ENCODE measurements around the gene KDM3A. TPM values are rescaled to one million over a fixed set of nuclear protein-coding genes. Genes with fewer than 3 reads are reported as not detected.
A peak's percentile ranks its signal among the peaks of the same experiment; 100 is the strongest.

KDM3A gene
- total and polyA plus RNA-seq, 2 of the 8 experiments (the other 6 are each of a cell fraction or from before 2014, with no cell fraction given), result 15.8 to 29.2 TPM

DNA sequence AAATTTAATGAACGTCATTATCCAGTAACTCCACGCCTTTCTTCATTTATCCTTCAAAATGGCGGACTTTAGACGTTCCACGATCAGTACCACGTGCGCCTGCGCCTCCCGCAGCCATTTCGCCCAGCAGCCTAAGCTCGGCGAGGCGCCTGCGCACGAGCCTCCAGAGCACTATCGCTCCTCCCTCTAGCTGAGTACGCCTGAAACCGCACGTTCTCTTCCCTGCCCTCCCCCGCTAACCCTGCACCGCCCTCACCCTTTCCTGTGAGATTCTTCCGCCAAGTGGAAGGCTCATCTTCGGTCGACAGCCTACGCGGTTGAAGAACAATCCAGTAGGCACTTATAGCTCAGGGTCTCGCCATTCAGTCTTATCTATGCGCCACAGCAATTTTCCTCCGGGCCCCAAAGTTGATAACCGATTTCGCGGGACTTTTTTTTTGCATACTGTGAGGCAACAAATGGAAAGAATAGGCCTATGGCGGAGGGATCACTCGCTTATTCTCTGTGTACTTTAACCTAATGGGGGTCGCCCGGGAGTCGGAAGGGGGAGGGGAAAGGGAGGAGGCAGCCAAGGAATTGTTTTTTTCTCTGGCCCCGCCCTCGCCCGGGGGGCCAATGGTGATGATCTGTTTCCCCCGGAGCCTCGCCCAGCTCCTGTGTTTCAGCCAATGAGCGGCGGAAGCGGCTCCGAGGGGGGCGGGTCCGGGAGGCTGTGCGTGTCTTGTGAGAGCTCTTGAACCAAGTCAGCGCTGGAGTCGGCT, at the start of gene KDM3A (continued):
- TF ChIP-seq POLR2A (IDR thresholded peaks at IDR 0.05; ENCODE audit: control extremely low read depth in 1 of 2, low read depth in 2 of 2, low read length in 2 of 2) (peak in 1 of 2 experiments; percentile 73; a peak in 2 of 3 replicates), CHD2 (IDR thresholded peaks at IDR 0.05; ENCODE audit: low read length) (peak; percentile 89), JUN (IDR thresholded peaks at IDR 0.05; ENCODE audit: low read depth, low read length) (no peak), SAP30 (IDR thresholded peaks at IDR 0.05; ENCODE audit: insufficient read depth, insufficient replicate concordance, low read length) (no peak), BRCA1 (IDR thresholded peaks at IDR 0.05; ENCODE audit: low read depth, low read length) (no peak)
- TF ChIP-seq, protein P1, sequence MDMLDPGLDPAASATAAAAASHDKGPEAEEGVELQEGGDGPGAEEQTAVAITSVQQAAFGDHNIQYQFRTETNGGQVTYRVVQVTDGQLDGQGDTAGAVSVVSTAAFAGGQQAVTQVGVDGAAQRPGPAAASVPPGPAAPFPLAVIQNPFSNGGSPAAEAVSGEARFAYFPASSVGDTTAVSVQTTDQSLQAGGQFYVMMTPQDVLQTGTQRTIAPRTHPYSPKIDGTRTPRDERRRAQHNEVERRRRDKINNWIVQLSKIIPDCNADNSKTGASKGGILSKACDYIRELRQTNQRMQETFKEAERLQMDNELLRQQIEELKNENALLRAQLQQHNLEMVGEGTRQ (IDR thresholded peaks at IDR 0.05; ENCODE audit: low read length), result 0 out of 2 replicates have a peak, but pooled peaks have one; percentile 64
- TF ChIP-seq, protein P2, sequence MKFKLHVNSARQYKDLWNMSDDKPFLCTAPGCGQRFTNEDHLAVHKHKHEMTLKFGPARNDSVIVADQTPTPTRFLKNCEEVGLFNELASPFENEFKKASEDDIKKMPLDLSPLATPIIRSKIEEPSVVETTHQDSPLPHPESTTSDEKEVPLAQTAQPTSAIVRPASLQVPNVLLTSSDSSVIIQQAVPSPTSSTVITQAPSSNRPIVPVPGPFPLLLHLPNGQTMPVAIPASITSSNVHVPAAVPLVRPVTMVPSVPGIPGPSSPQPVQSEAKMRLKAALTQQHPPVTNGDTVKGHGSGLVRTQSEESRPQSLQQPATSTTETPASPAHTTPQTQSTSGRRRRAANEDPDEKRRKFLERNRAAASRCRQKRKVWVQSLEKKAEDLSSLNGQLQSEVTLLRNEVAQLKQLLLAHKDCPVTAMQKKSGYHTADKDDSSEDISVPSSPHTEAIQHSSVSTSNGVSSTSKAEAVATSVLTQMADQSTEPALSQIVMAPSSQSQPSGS (IDR thresholded peaks at IDR 0.05; ENCODE audit: low read length), result peak; percentile 74; the same call in 1 of the 2 replicates
